Panc1 (cell line): Measurements from ENCODE around the gene SH3TC1. TPM values are rescaled to one million over a fixed set of nuclear protein-coding genes. Genes with fewer than 3 reads are reported as not detected.

Experiments
- ATAC-seq: fragments of 200-7000 bp; cut with Tn5 transposase; 2 replicates; pipeline ENCODE4 v1.9.1; 2020; ENCODE audit warnings: mild to moderate bottlenecking, moderate library complexity
- BruUV-seq: library from RNA; stranded (reverse); fragments of 400-500 nt; replicated peaks from 2 replicates; lab custom pipeline; 2021; lab: Mats Ljungman, UMichigan
- CTCF ChIA-PET: fragments of 300-600 bp; sonication (Branson Sonifier 250); formaldehyde crosslinking; loops from one replicate; lab custom pipeline; 2022; ENCODE audit warnings: antibody characterized with exemption; lab: Charles Lee
- POLR2A ChIA-PET: fragments of 300-600 bp; sonication (Branson Sonifier 250); formaldehyde crosslinking; loops from one replicate; lab custom pipeline; 2022; ENCODE audit warnings: antibody characterized with exemption; lab: Charles Lee
- DNase-seq: peaks from one replicate; pipeline ENCODE4 v3.0.0-alpha.2; 2010; ENCODE audit warnings: low read depth, low spot score
- H3K27ac ChIP-seq: 2 replicates; pipeline ENCODE4 v1.5.1; 2011; ENCODE audit warnings: mild to moderate bottlenecking, low read length, inconsistent platforms
- H3K27me3 ChIP-seq: fragments of 200-500 bp; sonication (Bioruptor generic); 2 replicates; pipeline ENCODE4 v1.6.0; 2014; ENCODE audit warnings: low read length, inconsistent platforms; ENCODE audit not compliant: control insufficient read depth, insufficient read depth
- H3K36me3 ChIP-seq: fragments of 200-500 bp; sonication (Bioruptor generic); 2 replicates; pipeline ENCODE4 v1.5.1; 2014; ENCODE audit warnings: inconsistent platforms, mild to moderate bottlenecking, low read length, moderate library complexity; ENCODE audit not compliant: control insufficient read depth, insufficient read depth
- H3K4me1 ChIP-seq: 2 replicates; pipeline ENCODE4 v1.5.1; 2011; ENCODE audit warnings: inconsistent platforms, mild to moderate bottlenecking, low read length, moderate library complexity; ENCODE audit not compliant: control insufficient read depth, insufficient read depth
- H3K4me3 ChIP-seq, 2 experiments: 2 replicates each; pipeline ENCODE4 v1.5.1; 2011 to 2012; ENCODE audit warnings: low read depth in 2 of 2, low read length in 2 of 2, mild to moderate bottlenecking in 2 of 2, inconsistent platforms in 1 of 2, moderate library complexity in 1 of 2
- H3K9me3 ChIP-seq: fragments of 200-500 bp; sonication (Bioruptor generic); 2 replicates; pipeline ENCODE4 v1.5.1; 2014; ENCODE audit warnings: low read depth, mild to moderate bottlenecking, inconsistent platforms, low read length, moderate library complexity; ENCODE audit not compliant: control insufficient read depth, insufficient read depth
- POLR2AphosphoS5 ChIP-seq: IDR thresholded peaks from 2 replicates; pipeline ENCODE4 v1.6.1; 2012; ENCODE audit warnings: mild to moderate bottlenecking, low read depth, low read length, moderate library complexity
- SIN3A ChIP-seq: IDR thresholded peaks from 2 replicates; pipeline ENCODE4 v1.6.1; 2012; ENCODE audit warnings: low read depth, mild to moderate bottlenecking, low read length, moderate library complexity, borderline replicate concordance; ENCODE audit not compliant: insufficient read depth
- TCF7L2 ChIP-seq: IDR thresholded peaks from 2 replicates; pipeline ENCODE4 v1.6.1; 2011; ENCODE audit warnings: mild to moderate bottlenecking, low read depth, low read length, inconsistent platforms
- in situ Hi-C: cut with HindIII; loops from 2 replicates; pipeline ENCODE4 v1.10.0; 2016; ENCODE audit warnings: low sequenced_read_pairs, low pct_unique_long_range_greater_than_20kb
- intact Hi-C: fragments of 100-400 bp; cut with micrococcal nuclease; formaldehyde crosslinking; loops from one replicate; pipeline ENCODE4 v1.10.0; 2022; ENCODE audit not compliant: unreplicated experiment
- total RNA-seq: library from RNA; stranded (reverse); gene quantifications from one replicate; pipeline ENCODE4 v1.2.1, GENCODE V29; 2021; ENCODE audit not compliant: unreplicated experiment
- TF ChIP-seq, protein P1 (sequence below), 2 experiments: IDR thresholded peaks; 2 replicates each; pipeline ENCODE4 v1.6.1; 2011 to 2012; ENCODE audit warnings: low read depth in 2 of 2, control low read depth in 1 of 2, low read length in 1 of 2, mild to moderate bottlenecking in 1 of 2, moderate library complexity in 1 of 2; ENCODE audit not compliant: insufficient read depth in 1 of 2
- TF ChIP-seq, protein P2 (sequence below): fragments of 450-650 bp; IDR thresholded peaks from 2 replicates; pipeline ENCODE4 v1.5.1; 2017; ENCODE audit warnings: mild to moderate bottlenecking

Gene SH3TC1
- total RNA-seq, 1 experiment from 2014 or later: 4.5 TPM

DNA sequence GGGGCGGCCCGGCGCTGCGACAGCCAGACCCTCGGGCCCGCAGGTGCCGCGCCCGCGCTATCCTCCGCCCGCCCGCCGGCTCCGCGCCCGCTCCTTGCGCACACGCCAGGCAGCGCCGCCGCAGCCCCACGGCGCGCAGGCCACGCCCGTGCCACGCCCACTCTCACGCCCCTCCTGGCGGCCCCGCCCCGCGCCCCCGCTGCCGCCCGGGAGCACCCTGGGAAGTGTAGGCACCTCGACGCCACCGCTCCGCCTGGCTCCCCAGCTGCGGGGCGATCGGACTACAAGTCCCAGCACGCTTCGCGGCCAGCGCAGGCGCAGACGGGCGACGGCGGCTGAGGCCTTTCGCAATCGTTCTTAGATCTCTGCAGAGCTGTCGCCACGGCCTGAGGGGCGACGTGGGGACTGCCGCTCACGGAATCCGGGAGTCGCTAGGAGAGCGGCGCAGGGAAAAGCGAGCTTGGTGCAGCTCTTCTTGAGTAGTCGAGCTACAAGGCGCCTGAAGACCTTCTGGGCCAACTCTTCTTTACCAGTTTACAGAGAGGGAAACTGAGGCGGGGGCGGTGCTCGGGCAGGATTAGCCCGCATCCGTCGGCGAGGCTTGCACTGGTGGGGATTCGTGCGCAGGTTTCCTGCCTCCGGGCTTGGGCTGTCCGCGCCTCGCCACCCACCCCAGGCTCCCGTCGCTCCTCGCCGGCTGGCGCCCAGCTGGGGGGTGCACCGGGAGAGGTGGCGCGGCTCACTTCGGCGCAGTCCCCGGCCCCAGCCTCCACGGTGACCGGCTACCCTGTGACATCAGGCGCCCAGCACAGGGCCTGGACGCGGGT lies 40.2 kb upstream of the SH3TC1 start, which contains the start of gene ABLIM2:
Gene ABLIM2, minus strand, starts transcription at position 104 of the 827 bp plus-strand sequence. CDS start 124 bp downstream, outside the sequence.
- BruUV-seq: no TSS peak
- H3K4me1 ChIP-seq: peaks cover 3% of the 10 kb centered on the region; the same call in 1 of the 2 replicates
- TF ChIP-seq TCF7L2 (peak; percentile 81), POLR2AphosphoS5 (no peak; the same call in 1 of the 2 replicates), SIN3A (0 out of 2 replicates have a peak, but pooled peaks have one; percentile 29)
- TF ChIP-seq, protein P1, sequence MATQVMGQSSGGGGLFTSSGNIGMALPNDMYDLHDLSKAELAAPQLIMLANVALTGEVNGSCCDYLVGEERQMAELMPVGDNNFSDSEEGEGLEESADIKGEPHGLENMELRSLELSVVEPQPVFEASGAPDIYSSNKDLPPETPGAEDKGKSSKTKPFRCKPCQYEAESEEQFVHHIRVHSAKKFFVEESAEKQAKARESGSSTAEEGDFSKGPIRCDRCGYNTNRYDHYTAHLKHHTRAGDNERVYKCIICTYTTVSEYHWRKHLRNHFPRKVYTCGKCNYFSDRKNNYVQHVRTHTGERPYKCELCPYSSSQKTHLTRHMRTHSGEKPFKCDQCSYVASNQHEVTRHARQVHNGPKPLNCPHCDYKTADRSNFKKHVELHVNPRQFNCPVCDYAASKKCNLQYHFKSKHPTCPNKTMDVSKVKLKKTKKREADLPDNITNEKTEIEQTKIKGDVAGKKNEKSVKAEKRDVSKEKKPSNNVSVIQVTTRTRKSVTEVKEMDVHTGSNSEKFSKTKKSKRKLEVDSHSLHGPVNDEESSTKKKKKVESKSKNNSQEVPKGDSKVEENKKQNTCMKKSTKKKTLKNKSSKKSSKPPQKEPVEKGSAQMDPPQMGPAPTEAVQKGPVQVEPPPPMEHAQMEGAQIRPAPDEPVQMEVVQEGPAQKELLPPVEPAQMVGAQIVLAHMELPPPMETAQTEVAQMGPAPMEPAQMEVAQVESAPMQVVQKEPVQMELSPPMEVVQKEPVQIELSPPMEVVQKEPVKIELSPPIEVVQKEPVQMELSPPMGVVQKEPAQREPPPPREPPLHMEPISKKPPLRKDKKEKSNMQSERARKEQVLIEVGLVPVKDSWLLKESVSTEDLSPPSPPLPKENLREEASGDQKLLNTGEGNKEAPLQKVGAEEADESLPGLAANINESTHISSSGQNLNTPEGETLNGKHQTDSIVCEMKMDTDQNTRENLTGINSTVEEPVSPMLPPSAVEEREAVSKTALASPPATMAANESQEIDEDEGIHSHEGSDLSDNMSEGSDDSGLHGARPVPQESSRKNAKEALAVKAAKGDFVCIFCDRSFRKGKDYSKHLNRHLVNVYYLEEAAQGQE (IDR thresholded peaks at IDR 0.05; ENCODE audit: insufficient read depth in 1 of 2, low read depth in 2 of 2, low read length in 1 of 2): no peak
- TF ChIP-seq, protein P2, sequence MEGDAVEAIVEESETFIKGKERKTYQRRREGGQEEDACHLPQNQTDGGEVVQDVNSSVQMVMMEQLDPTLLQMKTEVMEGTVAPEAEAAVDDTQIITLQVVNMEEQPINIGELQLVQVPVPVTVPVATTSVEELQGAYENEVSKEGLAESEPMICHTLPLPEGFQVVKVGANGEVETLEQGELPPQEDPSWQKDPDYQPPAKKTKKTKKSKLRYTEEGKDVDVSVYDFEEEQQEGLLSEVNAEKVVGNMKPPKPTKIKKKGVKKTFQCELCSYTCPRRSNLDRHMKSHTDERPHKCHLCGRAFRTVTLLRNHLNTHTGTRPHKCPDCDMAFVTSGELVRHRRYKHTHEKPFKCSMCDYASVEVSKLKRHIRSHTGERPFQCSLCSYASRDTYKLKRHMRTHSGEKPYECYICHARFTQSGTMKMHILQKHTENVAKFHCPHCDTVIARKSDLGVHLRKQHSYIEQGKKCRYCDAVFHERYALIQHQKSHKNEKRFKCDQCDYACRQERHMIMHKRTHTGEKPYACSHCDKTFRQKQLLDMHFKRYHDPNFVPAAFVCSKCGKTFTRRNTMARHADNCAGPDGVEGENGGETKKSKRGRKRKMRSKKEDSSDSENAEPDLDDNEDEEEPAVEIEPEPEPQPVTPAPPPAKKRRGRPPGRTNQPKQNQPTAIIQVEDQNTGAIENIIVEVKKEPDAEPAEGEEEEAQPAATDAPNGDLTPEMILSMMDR: no peak
- H3K27me3 ChIP-seq: no peaks in the 10 kb centered on the region
- ATAC-seq (peak; percentile 98), DNase-seq (peak; percentile 58)
- H3K36me3 ChIP-seq: no peaks in the 10 kb centered on the region
- H3K4me3 ChIP-seq: peak within 1 kb of the TSS; percentile 64 to 81
- in situ Hi-C loops: no loop called here
- H3K9me3 ChIP-seq: no peaks in the 10 kb centered on the region
- ChIA-PET POLR2A (no interaction called here), CTCF (no interaction called here)
- no peak within 1 kb of the TSS; the same call in 1 of the 2 replicates for H3K27ac ChIP-seq
- intact Hi-C loops: no loop called here

DNA sequence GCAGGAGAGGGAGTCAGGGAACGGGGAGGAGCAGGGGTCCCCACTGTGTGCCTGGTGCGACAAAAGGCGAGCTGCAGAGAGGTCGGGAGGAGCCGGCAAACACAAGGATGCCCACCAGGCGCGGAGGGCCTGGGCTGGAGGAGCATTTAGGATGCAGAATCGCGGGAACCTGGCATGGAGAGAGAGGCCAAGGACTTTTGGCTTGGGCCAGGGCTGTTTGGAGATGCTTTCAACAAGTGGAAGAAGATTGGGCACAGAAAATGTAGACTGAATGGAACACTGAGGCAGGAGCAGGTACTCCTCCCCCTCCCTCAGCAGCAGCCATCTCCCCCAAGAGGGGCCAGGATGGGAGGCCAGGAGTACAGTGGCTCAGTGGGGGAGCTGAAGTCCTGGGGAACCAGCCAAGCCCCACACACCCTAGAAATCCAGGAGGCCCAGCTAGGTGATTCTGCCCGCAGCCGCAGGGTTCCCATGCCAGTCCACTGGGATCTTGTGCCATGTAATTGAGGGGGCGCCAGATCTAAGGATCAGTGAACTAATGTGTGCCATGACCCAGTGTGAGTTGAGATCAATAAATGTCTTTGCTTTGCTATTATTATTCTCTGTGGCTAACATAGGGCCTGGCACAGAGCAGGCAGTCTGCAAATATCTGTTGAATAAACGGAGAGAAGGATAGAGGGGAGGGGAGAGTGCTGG lies 39.4 kb upstream of the SH3TC1 start:
- no peaks in the 10 kb centered on the region for H3K27me3 ChIP-seq
- ChIA-PET POLR2A (no interaction called here), CTCF (no interaction called here)
- ATAC-seq (no peak), DNase-seq (no peak)
- in situ Hi-C loops (no loop called here), intact Hi-C loops (no loop called here)
- H3K4me3 ChIP-seq: peak overlapping the region; percentile 64 to 81
- no TSS peak for BruUV-seq
- H3K27ac ChIP-seq: no peak overlapping the region; the same call in 1 of the 2 replicates
- no peaks in the 10 kb centered on the region for H3K36me3 ChIP-seq
- no peak for TF ChIP-seq SIN3A
- peaks cover 3% of the 10 kb centered on the region; the same call in 1 of the 2 replicates for H3K4me1 ChIP-seq
- H3K9me3 ChIP-seq: no peaks in the 10 kb centered on the region
